Lower lobe of right lung (tissue), 2 donors: Measurements from ENCODE around the gene SSH2. TPM values are rescaled to one million over a fixed set of nuclear protein-coding genes. Genes with fewer than 3 reads are reported as not detected.
"Not testable (repeated sequence)": the region's sequence is repeated elsewhere in the genome, so short reads cannot be mapped to it uniquely, and the experiment has no call there.

Source experiments
- ATAC-seq, 2 donors: fragments of 200-7000 bp; cut with Tn5 transposase; one replicate each; pipeline ENCODE4 v1.9.1; 2020 to 2022; ENCODE audit warnings: mild to moderate bottlenecking in 2 of 2, moderate library complexity in 2 of 2
- DNase-seq: peaks from one replicate; pipeline ENCODE4 v3.0.0-alpha.2; 2020
- H3K27ac ChIP-seq: fragments of 200-600 bp; one replicate; pipeline ENCODE4 v1.8.0; 2022
- H3K27me3 ChIP-seq: fragments of 200-600 bp; one replicate; pipeline ENCODE4 v1.8.0; 2022; ENCODE audit warnings: low read depth
- H3K36me3 ChIP-seq: fragments of 200-600 bp; one replicate; pipeline ENCODE4 v1.8.0; 2022; ENCODE audit warnings: mild to moderate bottlenecking
- H3K4me1 ChIP-seq: fragments of 200-600 bp; one replicate; pipeline ENCODE4 v1.8.0; 2022
- H3K4me3 ChIP-seq: fragments of 200-600 bp; one replicate; pipeline ENCODE4 v1.8.0; 2022; ENCODE audit warnings: mild to moderate bottlenecking
- H3K9me3 ChIP-seq: fragments of 200-600 bp; one replicate; pipeline ENCODE4 v1.8.0; 2022
- intact Hi-C: fragments of 100-400 bp; cut with DNase I; formaldehyde crosslinking; loops from one replicate; pipeline ENCODE4 v1.11.0; 2022
- total RNA-seq: library from RNA; stranded (reverse); fragmentation: NEBNext Ultra II Directional; extraction: Animal tissue kit (Norgen Biotek cat#: 25700); gene quantifications from one replicate; pipeline ENCODE4 v1.2.1, GENCODE V29; 2021
- TF ChIP-seq, protein P1 (sequence below): fragments of 200-600 bp; IDR thresholded peaks from one replicate; pipeline ENCODE4 v1.8.0; 2022; ENCODE audit warnings: antibody characterized with exemption, mild to moderate bottlenecking
- donor health status: DM: no; HTN: yes; CAD: no; lungs with severe emphysema.

Gene SSH2
- total RNA-seq, 1 donor from 2014 or later: 105 TPM

GRCh38 chr17:29909236-29910003 is 20.6 kb downstream of the SSH2 start:
- Histone ChIP-seq H3K4me1 (no peaks in the 10 kb centered on the region), H3K9me3 (no peaks in the 10 kb centered on the region), H3K27ac (no peak overlapping the region), H3K4me3 (no peak overlapping the region), H3K36me3 (no peaks in the 10 kb centered on the region), H3K27me3 (no peaks in the 10 kb centered on the region)
- TF ChIP-seq, protein P1, sequence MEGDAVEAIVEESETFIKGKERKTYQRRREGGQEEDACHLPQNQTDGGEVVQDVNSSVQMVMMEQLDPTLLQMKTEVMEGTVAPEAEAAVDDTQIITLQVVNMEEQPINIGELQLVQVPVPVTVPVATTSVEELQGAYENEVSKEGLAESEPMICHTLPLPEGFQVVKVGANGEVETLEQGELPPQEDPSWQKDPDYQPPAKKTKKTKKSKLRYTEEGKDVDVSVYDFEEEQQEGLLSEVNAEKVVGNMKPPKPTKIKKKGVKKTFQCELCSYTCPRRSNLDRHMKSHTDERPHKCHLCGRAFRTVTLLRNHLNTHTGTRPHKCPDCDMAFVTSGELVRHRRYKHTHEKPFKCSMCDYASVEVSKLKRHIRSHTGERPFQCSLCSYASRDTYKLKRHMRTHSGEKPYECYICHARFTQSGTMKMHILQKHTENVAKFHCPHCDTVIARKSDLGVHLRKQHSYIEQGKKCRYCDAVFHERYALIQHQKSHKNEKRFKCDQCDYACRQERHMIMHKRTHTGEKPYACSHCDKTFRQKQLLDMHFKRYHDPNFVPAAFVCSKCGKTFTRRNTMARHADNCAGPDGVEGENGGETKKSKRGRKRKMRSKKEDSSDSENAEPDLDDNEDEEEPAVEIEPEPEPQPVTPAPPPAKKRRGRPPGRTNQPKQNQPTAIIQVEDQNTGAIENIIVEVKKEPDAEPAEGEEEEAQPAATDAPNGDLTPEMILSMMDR: no peak
- DNase-seq (no peak), ATAC-seq (no peak)
- intact Hi-C loops: no loop called here

GRCh38 chr17:29906969-29907368 is 23.1 kb downstream of the SSH2 start:
- no peak for DNase-seq
- Histone ChIP-seq H3K4me1 (no peaks in the 10 kb centered on the region), H3K9me3 (no peaks in the 10 kb centered on the region), H3K4me3 (no peak overlapping the region), H3K27ac (no peak overlapping the region), H3K27me3 (no peaks in the 10 kb centered on the region), H3K36me3 (no peaks in the 10 kb centered on the region)
- intact Hi-C loops: no loop called here
- no peak for ATAC-seq
- TF ChIP-seq, protein P1: no peak

DNA sequence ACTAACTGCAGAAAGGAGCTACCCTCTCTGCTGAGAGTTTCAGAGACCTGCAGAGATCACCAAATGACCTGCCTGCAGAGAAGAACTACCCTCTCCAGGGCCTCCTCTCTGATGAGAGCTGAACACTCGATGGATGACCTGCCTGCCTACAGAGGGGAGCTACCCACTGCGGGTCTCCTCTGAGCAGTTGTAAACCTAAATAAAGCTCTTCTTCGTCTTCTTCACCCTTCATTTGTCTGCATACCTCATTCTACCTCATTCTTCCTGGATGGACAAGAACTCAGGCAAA is 24.2 kb downstream of the SSH2 start:
- no peaks in the 10 kb centered on the region for H3K27me3 ChIP-seq
- H3K9me3 ChIP-seq: no peaks in the 10 kb centered on the region
- H3K36me3 ChIP-seq: no peaks in the 10 kb centered on the region
- DNase-seq: no peak
- ATAC-seq: no peak
- intact Hi-C loops: no loop called here
- no peak overlapping the region for H3K27ac ChIP-seq
- TF ChIP-seq, protein P1: no peak
- H3K4me1 ChIP-seq: no peaks in the 10 kb centered on the region
- no peak overlapping the region for H3K4me3 ChIP-seq

- H3K9me3 ChIP-seq: no peaks in the 10 kb centered on the region
- intact Hi-C loops: no loop called here
- ATAC-seq: no peak
- no peaks in the 10 kb centered on the region for H3K36me3 ChIP-seq
- no peak for DNase-seq
- TF ChIP-seq, protein P1: no peak
- H3K27me3 ChIP-seq: no peaks in the 10 kb centered on the region
- no peak overlapping the region for H3K4me3 ChIP-seq
- H3K4me1 ChIP-seq: no peaks in the 10 kb centered on the region
- H3K27ac ChIP-seq: no peak overlapping the region
Measured at GRCh38 chr17:29905086-29905878, 24.7 kb downstream of the SSH2 start.

DNA sequence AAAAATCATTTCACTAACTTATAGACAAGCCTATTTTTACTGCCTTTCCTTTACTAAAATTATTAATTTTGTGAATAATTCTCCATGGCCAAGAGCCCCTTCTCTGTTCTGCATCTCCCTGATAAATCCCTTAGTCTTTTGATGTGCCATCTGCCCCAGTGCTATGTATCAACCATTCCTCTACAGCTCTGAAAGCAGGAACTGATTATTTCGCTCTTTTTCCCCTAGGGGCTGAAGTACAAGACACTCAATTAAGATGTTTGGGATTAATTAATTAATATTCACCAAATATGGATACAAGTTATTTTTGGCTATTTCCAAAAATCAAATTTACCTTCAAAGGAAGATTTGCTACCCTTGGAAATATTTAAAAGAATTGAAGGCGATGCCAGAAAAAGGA is 26.6 kb downstream of the SSH2 start:
- intact Hi-C loops: no loop called here
- H3K4me1 ChIP-seq: no peaks in the 10 kb centered on the region
- no peaks in the 10 kb centered on the region for H3K27me3 ChIP-seq
- no peak overlapping the region for H3K27ac ChIP-seq
- DNase-seq: no peak
- H3K4me3 ChIP-seq: no peak overlapping the region
- TF ChIP-seq, protein P1: no peak
- no peak for ATAC-seq
- no peaks in the 10 kb centered on the region for H3K36me3 ChIP-seq
- H3K9me3 ChIP-seq: no peaks in the 10 kb centered on the region

GRCh38 chr17:29897136-29897535 is 32.9 kb downstream of the SSH2 start:
- intact Hi-C loops, ATAC-seq, H3K4me3 ChIP-seq, H3K4me1 ChIP-seq, DNase-seq, H3K27me3 ChIP-seq, H3K9me3 ChIP-seq, H3K36me3 ChIP-seq, H3K27ac ChIP-seq: not testable (repeated sequence)
